ENCODE measurements around the gene FOXF1.

FOXF1 gene

GRCh38 chr16:86534779-86535615 lies 24.7 kb downstream of the FOXF1 start:
- no peak for FAIRE-seq

GRCh38 chr16:86536621-86537020 lies 26.3 kb downstream of the FOXF1 start:
- no peak for FAIRE-seq

- FAIRE-seq = no peak
Measured at GRCh38 chr16:86537486-86537885, 27.2 kb downstream of the FOXF1 start.

GRCh38 chr16:86538196-86538780 lies 28.0 kb downstream of the FOXF1 start:
- no peak for FAIRE-seq

GRCh38 chr16:86540894-86541293 lies 30.6 kb downstream of the FOXF1 start:
- FAIRE-seq = no peak

- no peak for FAIRE-seq
Measured at GRCh38 chr16:86541560-86541959, 31.2 kb downstream of the FOXF1 start.

GRCh38 chr16:86542756-86543750 lies 32.7 kb downstream of the FOXF1 start:
- FAIRE-seq = no peak

- no peak for FAIRE-seq
Measured at GRCh38 chr16:86545481-86545880, 35.2 kb downstream of the FOXF1 start.

GRCh38 chr16:86545954-86546637 lies 35.8 kb downstream of the FOXF1 start:
- FAIRE-seq = no peak

- no peak for FAIRE-seq
Measured at GRCh38 chr16:86546638-86547013, 36.3 kb downstream of the FOXF1 start.

- FAIRE-seq = no peak
Measured at GRCh38 chr16:86547286-86547685, 37.0 kb downstream of the FOXF1 start.

- no peak for FAIRE-seq
Measured at GRCh38 chr16:86549076-86549892, 39.0 kb downstream of the FOXF1 start.

GRCh38 chr16:86549893-86550190 lies 39.5 kb downstream of the FOXF1 start:
- FAIRE-seq = no peak

- FAIRE-seq = no peak
Measured at GRCh38 chr16:86550281-86550680, 40.0 kb downstream of the FOXF1 start.

GRCh38 chr16:86553356-86553755 lies 43.0 kb downstream of the FOXF1 start:
- FAIRE-seq = no peak

- FAIRE-seq = no peak
Measured at GRCh38 chr16:86554599-86554916, 44.2 kb downstream of the FOXF1 start.

- FAIRE-seq = no peak
Measured at GRCh38 chr16:86554917-86555703, 44.8 kb downstream of the FOXF1 start, which contains the start of gene MTHFSD. MTHFSD (minus strand) TSS chr16:86555235; CDS start chr16:86555184, 51 bp downstream.

GRCh38 chr16:86555704-86556075 lies 45.4 kb downstream of the FOXF1 start:
- FAIRE-seq = no peak

GRCh38 chr16:86556576-86556975 lies 46.2 kb downstream of the FOXF1 start:
- FAIRE-seq = no peak

- no peak for FAIRE-seq
Measured at GRCh38 chr16:86557587-86557986, 47.3 kb downstream of the FOXF1 start.
